Measurements from ENCODE around the gene HCN4.

DNA sequence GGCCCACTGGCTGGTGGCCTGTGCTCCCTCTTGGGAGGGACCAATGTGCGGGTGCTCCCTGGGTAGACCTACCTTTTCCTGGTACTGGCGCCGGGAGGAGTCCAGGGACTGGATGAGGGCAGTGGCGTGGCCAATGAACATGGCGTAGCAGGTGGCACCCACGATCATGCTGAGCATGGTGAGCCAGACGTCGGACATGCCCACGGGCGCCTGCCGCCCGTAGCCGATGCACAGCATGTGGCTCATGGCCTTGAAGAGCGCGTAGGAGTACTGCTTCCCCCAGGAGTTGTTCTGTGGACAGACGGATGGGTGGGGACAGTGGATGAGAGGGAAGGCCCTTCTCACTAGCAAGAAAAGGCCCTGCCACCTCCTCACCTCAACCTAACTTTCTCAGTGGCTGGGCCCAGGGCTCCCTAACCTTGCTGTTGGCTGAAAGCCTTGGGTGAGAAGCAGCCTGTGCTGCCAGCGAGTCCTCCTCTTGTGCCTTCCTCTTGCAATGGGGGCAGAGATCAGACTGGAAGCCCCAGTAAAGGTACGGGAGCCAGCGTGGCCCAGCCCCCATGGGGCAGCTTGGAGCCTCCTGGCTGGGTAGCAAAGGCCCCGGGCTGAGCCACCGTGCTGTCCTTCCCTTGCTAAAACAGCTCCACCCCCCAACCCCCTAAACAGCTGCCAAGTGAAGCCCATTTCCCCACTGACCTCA is 39.1 kb downstream of the HCN4 start:
- TF ChIP-seq EZH2 (IDR thresholded peaks at IDR 0.05; ENCODE audit: insufficient read depth, poor library complexity, severe bottlenecking) (no peak), EZH2phosphoT487 (IDR thresholded peaks at IDR 0.05; ENCODE audit: insufficient read depth, low read depth) (no peak)
